HL-60 (cell line): ENCODE measurements around the gene CR1.

Experiments
- DNase-seq, 2 experiments: peaks; one replicate each; pipeline ENCODE4 v3.0.0-alpha.2; 2010 to 2020; ENCODE audit warnings: low read depth in 1 of 2, low spot score in 1 of 2
- H3K27ac ChIP-seq: fragments of 250-450 bp; sonication (Bioruptor Pico); replicated peaks from 2 replicates; pipeline ENCODE4 v1.5.1; 2020; ENCODE audit warnings: mild to moderate bottlenecking, moderate library complexity
- H3K27me3 ChIP-seq: fragments of 250-450 bp; sonication (Bioruptor Pico); 2 replicates; pipeline ENCODE4 v1.5.1; 2021; ENCODE audit warnings: mild to moderate bottlenecking, moderate library complexity; ENCODE audit not compliant: insufficient read depth, poor library complexity, severe bottlenecking
- H3K4me3 ChIP-seq: replicated peaks from 2 replicates; pipeline ENCODE4 v1.5.1; 2011; ENCODE audit warnings: mild to moderate bottlenecking, control low read depth, low read length; ENCODE audit not compliant: insufficient read depth
- GABPA ChIP-seq: IDR thresholded peaks from 2 replicates; pipeline ENCODE4 v1.6.1; 2012; ENCODE audit warnings: low read depth
- POLR2AphosphoS5 ChIP-seq: IDR thresholded peaks from 2 replicates; pipeline ENCODE4 v1.6.1; 2012; ENCODE audit warnings: low read depth
- SPI1 ChIP-seq: IDR thresholded peaks from 2 replicates; pipeline ENCODE4 v1.6.1; 2012; ENCODE audit warnings: low read depth, mild to moderate bottlenecking, borderline replicate concordance
- TF ChIP-seq, protein P1 (sequence below): IDR thresholded peaks from 2 replicates; pipeline ENCODE4 v1.6.1; 2012; ENCODE audit warnings: low read depth; ENCODE audit not compliant: insufficient replicate concordance
- TF ChIP-seq, protein P2 (sequence below): IDR thresholded peaks from one replicate; pipeline ENCODE4 v1.5.1; 2011; ENCODE audit warnings: low read length, control low read depth, inconsistent platforms; ENCODE audit not compliant: insufficient read depth

Gene CR1

DNA sequence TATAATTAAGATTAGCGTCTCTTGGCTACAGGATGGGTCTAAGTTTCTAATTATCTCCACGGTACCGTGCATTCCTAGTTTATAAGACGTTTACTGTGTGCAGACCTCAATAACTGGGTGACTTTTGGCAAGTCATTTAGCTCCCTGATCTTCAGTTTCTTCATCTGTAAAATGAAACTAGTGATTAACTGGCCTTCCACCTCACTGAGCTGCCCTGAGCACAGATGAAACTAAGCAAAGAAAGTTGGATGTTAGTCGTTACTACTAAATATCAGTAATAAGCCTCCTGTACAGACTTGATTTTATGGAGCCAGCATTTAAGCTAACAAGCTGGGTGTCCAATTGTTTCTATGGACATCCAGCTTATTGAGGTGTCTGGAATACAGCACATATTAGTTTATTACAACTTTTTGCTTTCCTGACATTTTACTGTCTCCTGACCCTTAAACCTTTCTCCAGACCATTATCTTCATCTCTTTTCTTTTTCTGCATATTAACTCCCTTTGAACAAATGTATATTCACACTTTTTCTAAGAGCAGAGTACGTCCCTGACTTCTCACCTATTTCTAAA, 40.7 kb upstream of the CR1 start:
- DNase-seq, result no peak
- Histone ChIP-seq H3K27me3 (peaks cover 31% of the 10 kb centered on the region), H3K27ac (no peak overlapping the region), H3K4me3 (no peak overlapping the region)
- TF ChIP-seq GABPA (no peak), SPI1 (no peak), POLR2AphosphoS5 (no peak)
- TF ChIP-seq, protein P1, sequence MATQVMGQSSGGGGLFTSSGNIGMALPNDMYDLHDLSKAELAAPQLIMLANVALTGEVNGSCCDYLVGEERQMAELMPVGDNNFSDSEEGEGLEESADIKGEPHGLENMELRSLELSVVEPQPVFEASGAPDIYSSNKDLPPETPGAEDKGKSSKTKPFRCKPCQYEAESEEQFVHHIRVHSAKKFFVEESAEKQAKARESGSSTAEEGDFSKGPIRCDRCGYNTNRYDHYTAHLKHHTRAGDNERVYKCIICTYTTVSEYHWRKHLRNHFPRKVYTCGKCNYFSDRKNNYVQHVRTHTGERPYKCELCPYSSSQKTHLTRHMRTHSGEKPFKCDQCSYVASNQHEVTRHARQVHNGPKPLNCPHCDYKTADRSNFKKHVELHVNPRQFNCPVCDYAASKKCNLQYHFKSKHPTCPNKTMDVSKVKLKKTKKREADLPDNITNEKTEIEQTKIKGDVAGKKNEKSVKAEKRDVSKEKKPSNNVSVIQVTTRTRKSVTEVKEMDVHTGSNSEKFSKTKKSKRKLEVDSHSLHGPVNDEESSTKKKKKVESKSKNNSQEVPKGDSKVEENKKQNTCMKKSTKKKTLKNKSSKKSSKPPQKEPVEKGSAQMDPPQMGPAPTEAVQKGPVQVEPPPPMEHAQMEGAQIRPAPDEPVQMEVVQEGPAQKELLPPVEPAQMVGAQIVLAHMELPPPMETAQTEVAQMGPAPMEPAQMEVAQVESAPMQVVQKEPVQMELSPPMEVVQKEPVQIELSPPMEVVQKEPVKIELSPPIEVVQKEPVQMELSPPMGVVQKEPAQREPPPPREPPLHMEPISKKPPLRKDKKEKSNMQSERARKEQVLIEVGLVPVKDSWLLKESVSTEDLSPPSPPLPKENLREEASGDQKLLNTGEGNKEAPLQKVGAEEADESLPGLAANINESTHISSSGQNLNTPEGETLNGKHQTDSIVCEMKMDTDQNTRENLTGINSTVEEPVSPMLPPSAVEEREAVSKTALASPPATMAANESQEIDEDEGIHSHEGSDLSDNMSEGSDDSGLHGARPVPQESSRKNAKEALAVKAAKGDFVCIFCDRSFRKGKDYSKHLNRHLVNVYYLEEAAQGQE, result no peak
- TF ChIP-seq, protein P2, sequence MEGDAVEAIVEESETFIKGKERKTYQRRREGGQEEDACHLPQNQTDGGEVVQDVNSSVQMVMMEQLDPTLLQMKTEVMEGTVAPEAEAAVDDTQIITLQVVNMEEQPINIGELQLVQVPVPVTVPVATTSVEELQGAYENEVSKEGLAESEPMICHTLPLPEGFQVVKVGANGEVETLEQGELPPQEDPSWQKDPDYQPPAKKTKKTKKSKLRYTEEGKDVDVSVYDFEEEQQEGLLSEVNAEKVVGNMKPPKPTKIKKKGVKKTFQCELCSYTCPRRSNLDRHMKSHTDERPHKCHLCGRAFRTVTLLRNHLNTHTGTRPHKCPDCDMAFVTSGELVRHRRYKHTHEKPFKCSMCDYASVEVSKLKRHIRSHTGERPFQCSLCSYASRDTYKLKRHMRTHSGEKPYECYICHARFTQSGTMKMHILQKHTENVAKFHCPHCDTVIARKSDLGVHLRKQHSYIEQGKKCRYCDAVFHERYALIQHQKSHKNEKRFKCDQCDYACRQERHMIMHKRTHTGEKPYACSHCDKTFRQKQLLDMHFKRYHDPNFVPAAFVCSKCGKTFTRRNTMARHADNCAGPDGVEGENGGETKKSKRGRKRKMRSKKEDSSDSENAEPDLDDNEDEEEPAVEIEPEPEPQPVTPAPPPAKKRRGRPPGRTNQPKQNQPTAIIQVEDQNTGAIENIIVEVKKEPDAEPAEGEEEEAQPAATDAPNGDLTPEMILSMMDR, result no peak

DNA sequence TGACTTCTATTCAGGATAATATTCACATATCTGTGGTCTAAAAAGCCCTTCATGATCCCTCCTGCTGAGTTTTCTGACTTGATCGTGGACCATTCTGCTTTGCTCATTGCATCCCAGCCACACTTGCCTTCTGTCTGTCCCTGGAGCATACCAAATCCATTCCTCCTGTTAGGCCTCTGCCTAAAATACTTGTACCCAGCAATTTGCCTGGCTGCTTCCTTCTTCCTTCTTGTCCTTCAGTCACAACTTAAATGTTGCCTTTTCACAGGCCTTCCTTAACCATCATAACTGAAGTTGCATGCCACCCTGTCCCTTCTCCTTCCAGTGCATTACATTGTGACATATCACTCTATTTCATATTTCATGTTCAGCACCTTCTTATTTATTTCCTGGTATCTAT, 37.5 kb upstream of the CR1 start:
- peaks cover 23% of the 10 kb centered on the region for H3K27me3 ChIP-seq
- H3K4me3 ChIP-seq, result no peak overlapping the region
- no peak for DNase-seq
- TF ChIP-seq GABPA (no peak), POLR2AphosphoS5 (no peak), SPI1 (no peak)
- TF ChIP-seq, protein P1, result no peak
- TF ChIP-seq, protein P2, result no peak
- H3K27ac ChIP-seq, result no peak overlapping the region

DNA sequence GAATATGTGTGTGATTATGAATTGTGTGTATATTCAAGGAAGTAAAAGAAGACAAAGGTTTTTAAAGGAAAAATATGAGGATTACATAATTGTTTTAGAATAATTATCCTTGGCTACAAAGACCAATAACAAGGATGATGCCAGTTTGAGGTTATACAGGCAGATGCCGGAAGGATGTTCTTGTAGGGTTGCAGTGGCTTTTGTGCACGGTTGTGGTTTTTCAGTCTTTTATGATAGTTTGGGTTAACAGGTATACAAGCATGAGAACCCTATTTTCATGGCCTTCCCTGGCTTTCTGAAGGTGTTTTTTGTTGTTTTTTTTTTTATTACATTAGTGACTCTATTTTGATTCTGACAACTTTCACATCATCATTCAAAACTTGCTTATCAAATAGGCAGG, 36.9 kb upstream of the CR1 start:
- TF ChIP-seq, protein P1, result no peak
- TF ChIP-seq SPI1 (no peak), POLR2AphosphoS5 (no peak), GABPA (no peak)
- TF ChIP-seq, protein P2, result no peak
- Histone ChIP-seq H3K4me3 (no peak overlapping the region), H3K27me3 (peaks cover 18% of the 10 kb centered on the region), H3K27ac (no peak overlapping the region)
- no peak for DNase-seq
